ENCODE measurements around the gene NVL. TPM values are rescaled to one million over a fixed set of nuclear protein-coding genes. Genes with fewer than 3 reads are reported as not detected.

NVL gene
- polyA plus RNA-seq, 2 of the 4 experiments (the other 2 are of a cell fraction) = 22.3 to 28.6 TPM

DNA sequence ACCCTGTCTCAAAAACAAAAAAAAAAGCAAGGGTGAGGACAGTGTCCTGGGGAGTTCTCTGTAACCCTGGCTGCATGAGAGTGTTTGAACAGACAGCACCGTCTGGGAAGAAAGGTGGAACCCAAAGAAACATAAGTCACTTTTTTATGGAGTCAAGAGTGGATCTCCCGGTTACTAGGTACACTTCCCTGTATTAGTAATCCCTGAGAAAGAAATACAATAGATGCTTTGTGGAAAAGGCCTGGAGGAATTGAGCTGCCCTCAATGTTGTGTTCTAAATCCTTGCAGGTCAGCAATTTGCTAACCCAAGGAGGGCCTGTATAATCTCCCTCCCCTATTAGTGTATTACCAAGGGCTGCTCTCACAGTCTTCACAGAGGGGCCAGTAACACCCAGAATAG is 130.3 kb downstream of the NVL start:
- H3K4me1 ChIP-seq = peaks cover 13% of the 10 kb centered on the region
- ChIA-PET CTCF (interaction anchor here (1.2 to 1.8 kb wide), 2 partner anchors 9 to 12 kb away, joined by 4 read pairs; no protein-coding TSS in a partner anchor), POLR2A (no interaction called here)
- ATAC-seq (no peak), FAIRE-seq (no peak), DNase-seq (ENCODE audit: low read depth in 1 of 2, low spot score in 1 of 2) (no peak)
- H3K27ac ChIP-seq = no peak overlapping the region
- H3K4me3 ChIP-seq = no peak overlapping the region
- TF ChIP-seq BHLHE40 (IDR thresholded peaks at IDR 0.05; ENCODE audit: low read depth, low read length) = no peak
- TF ChIP-seq EP300 (IDR thresholded peaks at IDR 0.05) = no peak
- no peak for TF ChIP-seq ZNF302 (CRISPR knock-in tag; IDR thresholded peaks at IDR 0.05)
- TF ChIP-seq MAFK (IDR thresholded peaks at IDR 0.05; ENCODE audit: partially characterized antibody) = peak; percentile 7
- TF ChIP-seq CEBPB (IDR thresholded peaks at IDR 0.05) = no peak
- TF ChIP-seq, protein P1, sequence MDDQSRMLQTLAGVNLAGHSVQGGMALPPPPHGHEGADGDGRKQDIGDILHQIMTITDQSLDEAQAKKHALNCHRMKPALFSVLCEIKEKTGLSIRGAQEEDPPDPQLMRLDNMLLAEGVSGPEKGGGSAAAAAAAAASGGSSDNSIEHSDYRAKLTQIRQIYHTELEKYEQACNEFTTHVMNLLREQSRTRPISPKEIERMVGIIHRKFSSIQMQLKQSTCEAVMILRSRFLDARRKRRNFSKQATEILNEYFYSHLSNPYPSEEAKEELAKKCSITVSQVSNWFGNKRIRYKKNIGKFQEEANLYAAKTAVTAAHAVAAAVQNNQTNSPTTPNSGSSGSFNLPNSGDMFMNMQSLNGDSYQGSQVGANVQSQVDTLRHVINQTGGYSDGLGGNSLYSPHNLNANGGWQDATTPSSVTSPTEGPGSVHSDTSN (IDR thresholded peaks at IDR 0.05) = no peak
- TF ChIP-seq SMC3 (IDR thresholded peaks at IDR 0.05) = no peak
- 49% methylated on average over 2 of the region's 2 CpGs for WGBS (ENCODE audit: missing lambda C conversion rate)
- H3K4me2 ChIP-seq = no peak overlapping the region
- no peaks in the 10 kb centered on the region for H3K9me3 ChIP-seq

DNA sequence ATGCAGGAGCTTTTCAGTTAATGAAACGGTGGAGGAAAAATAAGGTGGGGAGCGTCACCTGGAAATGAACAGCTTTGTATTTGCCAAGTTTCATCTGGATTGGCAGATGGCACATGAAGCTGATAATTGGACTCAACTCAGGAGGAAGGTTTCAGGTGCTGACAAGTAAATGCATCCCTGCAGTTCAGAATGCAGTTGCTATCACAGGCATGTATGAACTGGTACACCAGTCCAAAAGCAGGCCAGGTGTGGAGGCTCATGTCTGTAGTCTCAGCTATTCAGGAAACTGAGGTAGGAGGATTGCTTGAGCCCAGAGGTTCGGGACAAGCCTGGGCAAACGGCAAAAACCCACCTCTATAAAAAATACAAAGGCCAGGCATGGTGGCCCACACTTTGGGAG is 131.4 kb downstream of the NVL start:
- ATAC-seq = no peak
- no peak overlapping the region for H3K27ac ChIP-seq
- TF ChIP-seq EP300 (IDR thresholded peaks at IDR 0.05) = no peak
- TF ChIP-seq POLR2A (IDR thresholded peaks at IDR 0.05; ENCODE audit: low read length) = no peak
- TF ChIP-seq TP53 (CRISPR knock-in tag; IDR thresholded peaks at IDR 0.05) = no peak
- no peak for TF ChIP-seq RCOR1 (IDR thresholded peaks at IDR 0.05; ENCODE audit: low read depth, low read length)
- TF ChIP-seq, protein P2, sequence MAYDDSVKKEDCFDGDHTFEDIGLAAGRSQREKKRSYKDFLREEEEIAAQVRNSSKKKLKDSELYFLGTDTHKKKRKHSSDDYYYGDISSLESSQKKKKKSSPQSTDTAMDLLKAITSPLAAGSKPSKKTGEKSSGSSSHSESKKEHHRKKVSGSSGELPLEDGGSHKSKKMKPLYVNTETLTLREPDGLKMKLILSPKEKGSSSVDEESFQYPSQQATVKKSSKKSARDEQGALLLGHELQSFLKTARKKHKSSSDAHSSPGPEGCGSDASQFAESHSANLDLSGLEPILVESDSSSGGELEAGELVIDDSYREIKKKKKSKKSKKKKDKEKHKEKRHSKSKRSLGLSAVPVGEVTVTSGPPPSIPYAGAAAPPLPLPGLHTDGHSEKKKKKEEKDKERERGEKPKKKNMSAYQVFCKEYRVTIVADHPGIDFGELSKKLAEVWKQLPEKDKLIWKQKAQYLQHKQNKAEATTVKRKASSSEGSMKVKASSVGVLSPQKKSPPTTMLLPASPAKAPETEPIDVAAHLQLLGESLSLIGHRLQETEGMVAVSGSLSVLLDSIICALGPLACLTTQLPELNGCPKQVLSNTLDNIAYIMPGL (CRISPR knock-in tag; IDR thresholded peaks at IDR 0.05; ENCODE audit: borderline replicate concordance) = no peak
- TF ChIP-seq, protein P3, sequence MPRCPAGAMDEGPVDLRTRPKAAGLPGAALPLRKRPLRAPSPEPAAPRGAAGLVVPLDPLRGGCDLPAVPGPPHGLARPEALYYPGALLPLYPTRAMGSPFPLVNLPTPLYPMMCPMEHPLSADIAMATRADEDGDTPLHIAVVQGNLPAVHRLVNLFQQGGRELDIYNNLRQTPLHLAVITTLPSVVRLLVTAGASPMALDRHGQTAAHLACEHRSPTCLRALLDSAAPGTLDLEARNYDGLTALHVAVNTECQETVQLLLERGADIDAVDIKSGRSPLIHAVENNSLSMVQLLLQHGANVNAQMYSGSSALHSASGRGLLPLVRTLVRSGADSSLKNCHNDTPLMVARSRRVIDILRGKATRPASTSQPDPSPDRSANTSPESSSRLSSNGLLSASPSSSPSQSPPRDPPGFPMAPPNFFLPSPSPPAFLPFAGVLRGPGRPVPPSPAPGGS (IDR thresholded peaks at IDR 0.05) = no peak
- TF ChIP-seq SMC3 (IDR thresholded peaks at IDR 0.05) = no peak
- no peak for TF ChIP-seq EHF (CRISPR knock-in tag; IDR thresholded peaks at IDR 0.05)
- TF ChIP-seq FOSL2 (IDR thresholded peaks at IDR 0.05) = no peak
- no peak for TF ChIP-seq FOSL2 (CRISPR knock-in tag; IDR thresholded peaks at IDR 0.05)
- TF ChIP-seq POLR2AphosphoS2 (conservative IDR thresholded peaks at IDR 0.05; ENCODE audit: low read length) = no peak
- TF ChIP-seq, protein P4, sequence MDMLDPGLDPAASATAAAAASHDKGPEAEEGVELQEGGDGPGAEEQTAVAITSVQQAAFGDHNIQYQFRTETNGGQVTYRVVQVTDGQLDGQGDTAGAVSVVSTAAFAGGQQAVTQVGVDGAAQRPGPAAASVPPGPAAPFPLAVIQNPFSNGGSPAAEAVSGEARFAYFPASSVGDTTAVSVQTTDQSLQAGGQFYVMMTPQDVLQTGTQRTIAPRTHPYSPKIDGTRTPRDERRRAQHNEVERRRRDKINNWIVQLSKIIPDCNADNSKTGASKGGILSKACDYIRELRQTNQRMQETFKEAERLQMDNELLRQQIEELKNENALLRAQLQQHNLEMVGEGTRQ (IDR thresholded peaks at IDR 0.05) = no peak
- TF ChIP-seq CBX2 (IDR thresholded peaks at IDR 0.05; ENCODE audit: borderline replicate concordance, low read depth) = no peak
- TF ChIP-seq, protein P5, sequence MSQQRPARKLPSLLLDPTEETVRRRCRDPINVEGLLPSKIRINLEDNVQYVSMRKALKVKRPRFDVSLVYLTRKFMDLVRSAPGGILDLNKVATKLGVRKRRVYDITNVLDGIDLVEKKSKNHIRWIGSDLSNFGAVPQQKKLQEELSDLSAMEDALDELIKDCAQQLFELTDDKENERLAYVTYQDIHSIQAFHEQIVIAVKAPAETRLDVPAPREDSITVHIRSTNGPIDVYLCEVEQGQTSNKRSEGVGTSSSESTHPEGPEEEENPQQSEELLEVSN (IDR thresholded peaks at IDR 0.05; ENCODE audit: borderline replicate concordance, low read depth) = no peak
- TF ChIP-seq GATA3 (IDR thresholded peaks at IDR 0.05; ENCODE audit: borderline replicate concordance) = no peak
- TF ChIP-seq HDAC2 (IDR thresholded peaks at IDR 0.05) = no peak
- ChIA-PET POLR2A (no interaction called here), CTCF (interaction anchor here (0.6 to 2.0 kb wide), 4 partner anchors 8 to 92 kb away, joined by 3 to 6 read pairs (median 4); partner anchors contain the start of gene DEGS1)
- 0 out of 3 replicates have a peak, but pooled peaks cover 4% of the 10 kb centered on the region for H3K4me1 ChIP-seq
- no peak overlapping the region for H3K4me3 ChIP-seq
- H3K9me3 ChIP-seq = no peaks in the 10 kb centered on the region
- DNase-seq (ENCODE audit: low read depth in 1 of 2, low spot score in 1 of 2) = no peak
- no peak overlapping the region for H3K4me2 ChIP-seq
- no peak for FAIRE-seq
- WGBS (ENCODE audit: missing lambda C conversion rate) = 77% methylated on average over 4 of the region's 4 CpGs

Measured in A549 (cell line).